ENCODE measurements around the gene C2orf42.
A peak's percentile ranks its signal among the peaks of the same experiment; 100 is the strongest.

C2orf42 gene

DNA sequence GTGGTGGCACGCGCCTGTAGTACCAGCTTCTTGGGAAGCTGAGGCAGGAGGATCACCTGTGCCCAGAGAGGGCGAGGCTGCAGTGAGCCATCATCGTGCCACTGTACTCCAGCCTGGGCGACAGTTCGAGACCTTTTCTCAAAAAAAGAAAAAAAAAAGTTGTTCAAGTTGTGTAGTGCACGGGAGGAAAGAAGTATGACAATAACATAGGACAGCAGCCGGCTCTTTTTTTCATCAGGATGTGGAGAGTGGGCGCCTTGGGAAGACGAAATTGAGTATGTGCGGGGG, 67.0 kb downstream of the C2orf42 start:
- H3K4me3 ChIP-seq (ENCODE audit: low read depth, low read length), result peak overlapping the region; percentile 54
- CTCF ChIA-PET, result interaction anchor here (0.9 to 2.0 kb wide), 3 partner anchors 10 to 19 kb away, joined by 3 to 6 read pairs (median 4); no protein-coding TSS in a partner anchor
- no peak for DNase-seq (ENCODE audit: low read depth, low spot score)
- POLR2A ChIA-PET, result interaction anchor here (0.6 to 2.2 kb wide), 9 partner anchors 8 to 209 kb away, joined by 3 to 11 read pairs (median 5); partner anchors contain the start of gene MXD1
- TF ChIP-seq, protein P1, sequence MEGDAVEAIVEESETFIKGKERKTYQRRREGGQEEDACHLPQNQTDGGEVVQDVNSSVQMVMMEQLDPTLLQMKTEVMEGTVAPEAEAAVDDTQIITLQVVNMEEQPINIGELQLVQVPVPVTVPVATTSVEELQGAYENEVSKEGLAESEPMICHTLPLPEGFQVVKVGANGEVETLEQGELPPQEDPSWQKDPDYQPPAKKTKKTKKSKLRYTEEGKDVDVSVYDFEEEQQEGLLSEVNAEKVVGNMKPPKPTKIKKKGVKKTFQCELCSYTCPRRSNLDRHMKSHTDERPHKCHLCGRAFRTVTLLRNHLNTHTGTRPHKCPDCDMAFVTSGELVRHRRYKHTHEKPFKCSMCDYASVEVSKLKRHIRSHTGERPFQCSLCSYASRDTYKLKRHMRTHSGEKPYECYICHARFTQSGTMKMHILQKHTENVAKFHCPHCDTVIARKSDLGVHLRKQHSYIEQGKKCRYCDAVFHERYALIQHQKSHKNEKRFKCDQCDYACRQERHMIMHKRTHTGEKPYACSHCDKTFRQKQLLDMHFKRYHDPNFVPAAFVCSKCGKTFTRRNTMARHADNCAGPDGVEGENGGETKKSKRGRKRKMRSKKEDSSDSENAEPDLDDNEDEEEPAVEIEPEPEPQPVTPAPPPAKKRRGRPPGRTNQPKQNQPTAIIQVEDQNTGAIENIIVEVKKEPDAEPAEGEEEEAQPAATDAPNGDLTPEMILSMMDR (IDR thresholded peaks at IDR 0.05; ENCODE audit: insufficient read depth, low read length, missing control alignments), result no peak

DNA sequence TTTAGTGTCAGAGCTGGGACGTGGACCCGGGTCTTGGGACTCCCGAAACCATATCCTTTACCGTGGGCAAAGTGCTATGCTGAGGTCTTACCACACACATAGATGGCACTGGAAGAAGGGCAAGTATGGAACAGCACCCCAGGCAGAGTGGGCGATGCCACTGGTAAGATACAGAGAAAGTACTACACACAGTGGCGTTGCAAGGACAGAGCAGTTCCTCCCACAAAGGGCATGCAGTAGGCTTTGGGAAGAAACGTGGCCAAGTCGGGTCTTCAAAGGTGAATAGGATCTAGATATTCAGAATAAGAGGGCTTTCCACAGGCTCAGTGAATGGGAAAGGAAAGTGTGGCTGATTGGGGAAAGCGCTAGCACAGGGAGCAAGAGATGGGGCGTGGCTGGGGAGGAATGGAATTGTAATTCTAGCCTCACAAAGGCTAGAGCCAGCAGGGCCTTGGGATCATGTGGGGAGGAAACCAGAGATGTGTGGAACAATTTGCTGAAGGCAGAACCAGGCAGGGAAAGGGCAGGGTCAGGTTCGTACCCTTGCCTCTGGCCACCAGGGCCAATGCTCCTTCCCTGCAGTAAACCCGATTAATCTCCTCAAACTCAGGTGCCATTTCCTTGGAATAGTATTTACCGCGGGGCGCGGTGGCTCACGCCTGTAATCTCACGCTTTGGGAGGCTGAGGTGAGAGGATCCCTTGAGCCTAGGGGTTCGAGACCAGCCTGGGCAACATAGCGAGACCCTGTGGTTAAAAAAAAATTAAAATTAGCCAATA, 67.6 kb downstream of the C2orf42 start:
- TF ChIP-seq, protein P1 (IDR thresholded peaks at IDR 0.05; ENCODE audit: insufficient read depth, low read length, missing control alignments), result no peak
- peak overlapping the region; percentile 54; the same call in 1 of the 2 replicates for H3K4me3 ChIP-seq (ENCODE audit: low read depth, low read length)
- no peak for DNase-seq (ENCODE audit: low read depth, low spot score)
- CTCF ChIA-PET, result interaction anchor here (0.9 to 2.0 kb wide), 3 partner anchors 10 to 15 kb away, joined by 3 to 6 read pairs (median 5); no protein-coding TSS in a partner anchor
- POLR2A ChIA-PET, result interaction anchor here (0.7 to 2.2 kb wide), 7 partner anchors 13 to 209 kb away, joined by 3 to 11 read pairs (median 5); partner anchors contain the start of gene MXD1

DNA sequence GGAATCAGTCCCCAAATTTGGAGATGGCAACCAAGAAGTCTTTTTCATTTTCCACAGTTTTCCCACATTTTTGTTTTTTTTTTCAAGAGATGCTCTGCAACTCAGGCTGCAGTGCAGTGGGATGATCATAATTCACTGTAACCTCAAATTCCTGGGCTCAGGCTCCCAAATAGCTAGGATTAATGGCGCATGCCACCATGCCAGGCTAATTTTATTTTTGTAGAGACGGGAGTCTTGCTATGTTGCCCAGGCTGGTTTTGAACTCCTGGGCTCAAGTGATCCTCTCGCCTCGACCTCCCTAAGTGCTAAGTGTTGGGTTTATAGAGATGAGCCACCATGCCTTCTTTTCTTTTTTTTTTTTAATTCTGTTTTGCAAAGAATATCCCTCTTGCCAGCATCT, 68.3 kb downstream of the C2orf42 start:
- CTCF ChIA-PET, result interaction anchor here (1.2 to 1.5 kb wide), 2 partner anchors 10 to 15 kb away, joined by 3 to 5 read pairs; no protein-coding TSS in a partner anchor

DNA sequence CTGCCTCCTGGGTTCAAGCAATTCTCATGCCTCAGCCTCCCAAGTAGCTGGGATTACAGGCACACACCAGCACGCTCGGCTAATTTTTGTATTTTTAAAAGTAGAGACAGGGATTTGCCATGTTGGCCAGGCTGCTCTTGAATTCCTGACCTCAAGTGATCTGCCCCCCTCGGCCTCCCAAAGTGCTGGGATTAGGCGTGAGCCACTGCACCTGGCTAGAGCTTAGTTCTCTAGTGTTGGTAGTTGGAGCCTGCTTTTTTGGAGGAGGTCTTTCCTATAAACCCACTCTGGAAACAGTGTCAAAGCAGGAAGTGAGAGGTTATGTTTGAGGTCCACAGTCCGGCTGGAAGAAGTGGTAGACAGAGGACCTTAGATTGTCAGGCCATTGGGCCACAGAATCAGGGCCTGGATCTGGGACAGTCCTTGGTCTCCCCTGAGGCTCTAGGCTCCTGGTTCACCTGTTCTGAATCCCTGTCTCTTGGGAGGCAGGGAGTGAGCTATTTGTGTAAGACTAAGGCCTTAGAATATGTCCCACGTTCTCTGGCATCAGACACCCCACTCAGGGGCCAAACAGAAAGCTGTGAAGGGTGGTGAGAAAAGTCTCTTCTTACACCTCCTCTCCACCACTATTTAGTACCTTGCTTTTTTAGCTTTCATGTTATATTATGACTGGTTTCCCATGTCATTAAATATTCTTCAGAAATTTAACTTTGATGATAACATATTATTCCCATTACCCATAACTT, 69.0 kb downstream of the C2orf42 start:
- TF ChIP-seq, protein P1 (IDR thresholded peaks at IDR 0.05; ENCODE audit: insufficient read depth, low read length, missing control alignments), result no peak
- DNase-seq (ENCODE audit: low read depth, low spot score), result no peak
- CTCF ChIA-PET, result interaction anchor here (1.2 to 1.5 kb wide), 3 partner anchors 11 to 209 kb away, joined by 3 to 5 read pairs (median 3); no protein-coding TSS in a partner anchor
- POLR2A ChIA-PET, result interaction anchor here (1.1 kb wide), 1 partner anchor 35 kb away, joined by 4 read pairs; no protein-coding TSS in a partner anchor
- no peak overlapping the region for H3K4me3 ChIP-seq (ENCODE audit: low read depth, low read length)

More for the DNA sequence above, 68.3 kb downstream of the C2orf42 start:
- POLR2A ChIA-PET, result interaction anchor here (1.1 kb wide), 1 partner anchor 36 kb away, joined by 4 read pairs; no protein-coding TSS in a partner anchor
- DNase-seq (ENCODE audit: low read depth, low spot score), result no peak
- TF ChIP-seq, protein P1 (IDR thresholded peaks at IDR 0.05; ENCODE audit: insufficient read depth, low read length, missing control alignments), result no peak
- H3K4me3 ChIP-seq (ENCODE audit: low read depth, low read length), result no peak overlapping the region

DNA sequence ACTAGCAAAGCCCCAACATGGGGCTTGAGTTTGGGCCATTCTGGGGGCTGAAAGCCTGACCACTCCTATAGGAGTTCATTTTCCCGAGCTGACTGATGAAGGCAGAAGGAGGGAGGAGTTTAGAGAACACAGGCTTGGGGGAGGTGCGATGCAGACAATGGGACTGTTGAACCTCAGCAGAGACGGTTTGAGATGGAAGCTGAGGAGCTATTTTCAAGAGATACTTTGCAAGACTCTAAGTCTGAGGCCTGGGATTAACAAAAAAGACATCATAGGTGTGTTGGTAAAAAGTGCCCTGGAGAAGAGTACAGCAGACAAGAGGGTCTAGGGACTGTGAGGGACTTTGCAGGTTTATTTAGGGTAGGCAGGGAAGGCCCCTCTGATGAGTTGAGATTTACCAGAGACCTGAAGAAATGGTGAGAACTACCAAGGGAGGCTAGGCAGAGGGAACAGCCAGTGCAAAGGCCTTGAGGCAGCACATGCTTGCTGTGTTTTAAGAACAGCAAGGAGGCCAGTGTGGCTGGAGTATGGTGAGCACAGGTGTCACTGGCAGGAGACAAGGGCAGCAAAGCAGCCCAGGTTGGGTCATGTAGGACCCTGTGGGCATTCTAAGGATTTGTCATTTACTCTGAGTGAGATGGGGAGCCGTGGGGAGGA, 71.9 kb downstream of the C2orf42 start:
- no peak overlapping the region for H3K4me3 ChIP-seq (ENCODE audit: low read depth, low read length)
- DNase-seq (ENCODE audit: low read depth, low spot score), result no peak
- CTCF ChIA-PET, result no interaction called here
- TF ChIP-seq, protein P1 (IDR thresholded peaks at IDR 0.05; ENCODE audit: insufficient read depth, low read length, missing control alignments), result no peak
- POLR2A ChIA-PET, result no interaction called here

All from AG04449 (cell line).